Psoas muscle (tissue), 8 donors: ENCODE measurements around the gene LKAAEAR1. TPM values are rescaled to one million over a fixed set of nuclear protein-coding genes. Genes with fewer than 3 reads are reported as not detected.

Experiments
- ATAC-seq, 4 donors: fragments of 200-7000 bp; cut with Tn5 transposase; one replicate each; pipeline ENCODE4 v1.9.1; 2020; ENCODE audit warnings: moderate library complexity in 3 of 4, mild to moderate bottlenecking in 2 of 4
- DNase-seq, 2 donors: peaks; one replicate each; pipeline ENCODE4 v3.0.0-alpha.2; 2020
- H3K27ac ChIP-seq: fragments of 200-600 bp; one replicate; pipeline ENCODE4 v1.8.0; 2022
- H3K27me3 ChIP-seq, 3 donors: fragments of 200-600 bp in 1 of 3; one replicate each; pipeline versions ENCODE4 v1.6.1 to v1.8.0; 2013 to 2022; ENCODE audit warnings: low read length in 2 of 3, mild to moderate bottlenecking in 2 of 3, moderate library complexity in 1 of 3; ENCODE audit not compliant: insufficient read depth in 3 of 3
- H3K36me3 ChIP-seq, 2 donors: fragments of 200-600 bp in 1 of 2; one replicate each; pipeline versions ENCODE4 v1.6.1 to v1.8.0; 2013 to 2022; ENCODE audit warnings: low read depth in 1 of 2, mild to moderate bottlenecking in 1 of 2, moderate library complexity in 1 of 2; ENCODE audit not compliant: insufficient read depth in 1 of 2
- H3K4me1 ChIP-seq: fragments of 200-600 bp; one replicate; pipeline ENCODE4 v1.8.0; 2022
- H3K4me3 ChIP-seq: fragments of 200-600 bp; one replicate; pipeline ENCODE4 v1.8.0; 2022; ENCODE audit warnings: mild to moderate bottlenecking
- H3K9me3 ChIP-seq: fragments of 200-600 bp; one replicate; pipeline ENCODE4 v1.8.0; 2022
- WGBS, 3 donors: extraction: QIAGEN DNeasy Blood & Tissue Kit; methylation state at CpG; one replicate each; pipeline versions ENCODE4 v1.1.6 to v1.1.7; 2013; 5-methylcytosine and 5-hydroxymethylcytosine counted together
- intact Hi-C, 2 donors: fragments of 100-400 bp; cut with DNase I; formaldehyde crosslinking; loops; one replicate each; pipeline versions ENCODE4 v1.11.0 to v1.14.2; 2022
- polyA plus RNA-seq, 3 donors: library from polyadenylated mRNA; stranded (reverse); fragments of 200-250 nt; gene quantifications; one replicate each; pipeline ENCODE4 v1.2.3, GENCODE V29; 2013
- total RNA-seq, 4 donors: library from RNA; stranded (reverse); fragmentation: NEBNext Ultra II Directional in 2 of 4; extraction: Animal tissue kit (Norgen Biotek cat#: 25700) in 2 of 4; gene quantifications; one replicate each; pipeline versions ENCODE4 v1.2.1 to v1.2.4, GENCODE V29; 2021 to 2023
- TF ChIP-seq, protein P1 (sequence below): fragments of 200-600 bp; IDR thresholded peaks from one replicate; pipeline ENCODE4 v1.8.0; 2022; ENCODE audit warnings: antibody characterized with exemption
- donor health status: healthy with polysubstance abuse.
- donor health status: DM: no; HTN: no; CAD: no; lungs with moderate emphysema.
- donor health status: Bipolar disorder and iron deficiency.
- donor health status: healthy.
- donor health status: DM: yes; HTN: yes; CAD: no.
- donor health status: DM: no; HTN: no; CAD: no.
- donor health status: DM: no; HTN: no; CAD: no.
- donor health status: DM: yes; HTN: yes; CAD: no.

The LKAAEAR1 gene
- total and polyA plus RNA-seq, 7 donors: not detected

- peak overlapping the region; percentile 74 for H3K27ac ChIP-seq
- no peaks in the 10 kb centered on the region for H3K9me3 ChIP-seq
- ATAC-seq (peak; percentile 37 to 50 (median 44)), DNase-seq (peak; percentile 63 to 83)
- H3K36me3 ChIP-seq: no peaks in the 10 kb centered on the region
- WGBS, 3 donors: 67 to 70% (median 69%) methylated on average over 14 to 15 of the region's 15 CpGs
- H3K27me3 ChIP-seq: peaks cover 0 to 54% (median 24%) of the 10 kb centered on the region in 3 donors
- TF ChIP-seq, protein P1, sequence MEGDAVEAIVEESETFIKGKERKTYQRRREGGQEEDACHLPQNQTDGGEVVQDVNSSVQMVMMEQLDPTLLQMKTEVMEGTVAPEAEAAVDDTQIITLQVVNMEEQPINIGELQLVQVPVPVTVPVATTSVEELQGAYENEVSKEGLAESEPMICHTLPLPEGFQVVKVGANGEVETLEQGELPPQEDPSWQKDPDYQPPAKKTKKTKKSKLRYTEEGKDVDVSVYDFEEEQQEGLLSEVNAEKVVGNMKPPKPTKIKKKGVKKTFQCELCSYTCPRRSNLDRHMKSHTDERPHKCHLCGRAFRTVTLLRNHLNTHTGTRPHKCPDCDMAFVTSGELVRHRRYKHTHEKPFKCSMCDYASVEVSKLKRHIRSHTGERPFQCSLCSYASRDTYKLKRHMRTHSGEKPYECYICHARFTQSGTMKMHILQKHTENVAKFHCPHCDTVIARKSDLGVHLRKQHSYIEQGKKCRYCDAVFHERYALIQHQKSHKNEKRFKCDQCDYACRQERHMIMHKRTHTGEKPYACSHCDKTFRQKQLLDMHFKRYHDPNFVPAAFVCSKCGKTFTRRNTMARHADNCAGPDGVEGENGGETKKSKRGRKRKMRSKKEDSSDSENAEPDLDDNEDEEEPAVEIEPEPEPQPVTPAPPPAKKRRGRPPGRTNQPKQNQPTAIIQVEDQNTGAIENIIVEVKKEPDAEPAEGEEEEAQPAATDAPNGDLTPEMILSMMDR: no peak
- H3K4me3 ChIP-seq: peak overlapping the region; percentile 11
- H3K4me1 ChIP-seq: no peaks in the 10 kb centered on the region
- intact Hi-C loops: no loop called here
Observed at GRCh38 chr20:64051561-64052325, 32.5 kb downstream of the LKAAEAR1 start.

DNA sequence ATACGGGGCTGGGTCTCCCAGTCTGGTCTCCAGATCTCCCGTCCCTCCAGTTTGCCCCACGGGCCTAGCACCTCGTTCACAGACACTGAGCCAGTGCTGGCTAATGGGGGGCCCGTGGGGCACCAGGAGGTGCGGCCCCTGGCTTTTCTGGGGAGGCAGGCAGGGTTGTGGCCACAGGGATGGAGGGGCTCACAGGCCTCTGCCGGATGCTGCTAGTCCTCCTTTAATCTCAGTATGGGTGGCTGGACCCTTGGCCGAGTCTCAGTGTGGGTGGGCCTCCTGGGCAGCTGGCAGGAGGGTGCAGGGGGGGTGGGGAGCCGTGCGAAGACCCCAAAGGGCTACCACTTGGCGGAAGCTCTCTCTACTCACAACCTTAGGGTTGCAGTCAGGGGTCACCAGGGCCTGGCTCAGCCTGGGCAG, 33.2 kb downstream of the LKAAEAR1 start:
- WGBS, 3 donors: 66 to 70% (median 66%) methylated on average over 9 to 11 of the region's 11 CpGs
- peaks cover 0 to 61% (median 28%) of the 10 kb centered on the region in 3 donors for H3K27me3 ChIP-seq

DNA sequence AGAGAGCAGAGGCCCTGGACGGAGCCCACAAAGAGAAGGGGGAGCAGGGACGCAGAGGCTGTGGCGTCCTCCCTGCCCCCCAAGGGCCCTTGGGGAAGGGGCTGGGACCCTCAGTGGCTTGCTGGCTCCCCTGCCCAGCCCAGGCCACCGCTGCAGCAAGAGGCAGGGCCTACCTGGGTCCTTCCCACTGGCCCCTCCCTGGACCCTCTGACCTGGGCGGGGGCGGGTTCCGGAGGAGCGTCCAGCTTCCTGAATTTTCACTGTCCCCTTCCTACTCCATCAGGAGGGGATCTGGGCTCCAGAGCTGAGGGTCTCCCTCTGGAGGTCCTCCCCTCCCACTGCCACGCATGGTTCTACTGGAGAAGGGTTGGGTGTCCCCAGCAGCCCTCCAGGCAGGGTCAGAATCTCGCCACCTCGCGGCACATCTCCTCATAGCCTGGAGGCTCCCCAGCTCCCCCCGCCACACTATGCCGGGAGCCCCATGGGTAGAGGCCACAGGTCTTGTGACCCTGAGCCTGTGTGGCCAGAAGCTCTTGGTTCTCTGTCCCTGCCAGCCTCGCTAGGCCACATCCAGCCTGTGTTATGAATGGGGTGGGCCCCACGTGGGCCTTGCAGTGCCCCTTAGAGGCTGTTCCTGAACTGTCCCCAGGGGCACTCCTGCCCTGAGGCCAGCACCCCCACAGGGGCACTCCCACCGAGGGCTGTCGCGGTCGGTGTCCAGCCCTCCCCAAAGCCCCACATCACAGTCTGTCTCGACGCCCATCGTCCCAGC, 33.8 kb downstream of the LKAAEAR1 start:
- intact Hi-C loops: no loop called here
- H3K4me1 ChIP-seq: no peaks in the 10 kb centered on the region
- DNase-seq: no peak
- no peaks in the 10 kb centered on the region for H3K9me3 ChIP-seq
- 68 to 72% (median 69%) methylated on average over 23 of the region's 23 CpGs for WGBS, 3 donors
- peak in 1 of 4 donors; percentile 5 for ATAC-seq
- H3K36me3 ChIP-seq: no peaks in the 10 kb centered on the region
- H3K27ac ChIP-seq: peak overlapping the region; percentile 74
- peak overlapping the region; percentile 57 for H3K4me3 ChIP-seq
- H3K27me3 ChIP-seq: peaks cover 0 to 66% (median 30%) of the 10 kb centered on the region in 3 donors
- TF ChIP-seq, protein P1: no peak

More for the DNA sequence above, 33.2 kb downstream of the LKAAEAR1 start:
- Histone ChIP-seq H3K4me3 (peak overlapping the region; percentile 57), H3K4me1 (no peaks in the 10 kb centered on the region), H3K36me3 (no peaks in the 10 kb centered on the region), H3K27ac (peak overlapping the region; percentile 74), H3K9me3 (no peaks in the 10 kb centered on the region)
- TF ChIP-seq, protein P1: no peak
- ATAC-seq: no peak
- intact Hi-C loops: no loop called here
- DNase-seq: no peak

DNA sequence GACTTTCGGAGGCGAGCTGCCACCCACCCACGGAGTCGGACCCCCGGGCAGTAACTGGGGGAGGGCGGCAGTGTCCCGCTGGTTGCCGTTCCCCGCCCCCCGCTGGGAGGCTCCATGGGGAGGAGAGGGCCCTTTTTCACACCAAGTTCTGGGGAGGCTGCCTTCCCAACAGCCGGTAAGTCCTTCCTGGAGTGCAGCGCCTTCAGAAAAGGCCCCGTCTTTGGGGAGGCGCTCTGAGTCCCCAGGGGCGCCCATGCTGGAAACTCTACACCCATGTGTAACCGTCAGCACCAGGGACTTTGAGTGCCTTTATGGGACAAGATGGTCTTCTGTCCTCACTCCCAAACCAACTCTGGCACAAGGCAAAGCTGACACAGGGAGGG, 34.3 kb downstream of the LKAAEAR1 start:
- Histone ChIP-seq H3K36me3 (no peaks in the 10 kb centered on the region), H3K27me3 (peaks cover 0 to 71% (median 30%) of the 10 kb centered on the region in 3 donors), H3K4me1 (no peaks in the 10 kb centered on the region), H3K9me3 (no peaks in the 10 kb centered on the region), H3K4me3 (peak overlapping the region; percentile 57), H3K27ac (peak overlapping the region; percentile 74)
- peak in 1 of 4 donors; percentile 16 for ATAC-seq
- intact Hi-C loops: no loop called here
- 18 to 26% (median 22%) methylated on average over 10 to 16 of the region's 16 CpGs for WGBS, 3 donors
- no peak for DNase-seq
- TF ChIP-seq, protein P1: no peak
